GM18858 (cell line): ENCODE measurements around the gene ZDHHC13.

Experiments used
- ATAC-seq: cut with Tn5 transposase; IDR thresholded peaks from one replicate; pipeline ENCODE4 v1.9.1; 2021; ENCODE audit not compliant: unreplicated experiment

The ZDHHC13 gene

DNA sequence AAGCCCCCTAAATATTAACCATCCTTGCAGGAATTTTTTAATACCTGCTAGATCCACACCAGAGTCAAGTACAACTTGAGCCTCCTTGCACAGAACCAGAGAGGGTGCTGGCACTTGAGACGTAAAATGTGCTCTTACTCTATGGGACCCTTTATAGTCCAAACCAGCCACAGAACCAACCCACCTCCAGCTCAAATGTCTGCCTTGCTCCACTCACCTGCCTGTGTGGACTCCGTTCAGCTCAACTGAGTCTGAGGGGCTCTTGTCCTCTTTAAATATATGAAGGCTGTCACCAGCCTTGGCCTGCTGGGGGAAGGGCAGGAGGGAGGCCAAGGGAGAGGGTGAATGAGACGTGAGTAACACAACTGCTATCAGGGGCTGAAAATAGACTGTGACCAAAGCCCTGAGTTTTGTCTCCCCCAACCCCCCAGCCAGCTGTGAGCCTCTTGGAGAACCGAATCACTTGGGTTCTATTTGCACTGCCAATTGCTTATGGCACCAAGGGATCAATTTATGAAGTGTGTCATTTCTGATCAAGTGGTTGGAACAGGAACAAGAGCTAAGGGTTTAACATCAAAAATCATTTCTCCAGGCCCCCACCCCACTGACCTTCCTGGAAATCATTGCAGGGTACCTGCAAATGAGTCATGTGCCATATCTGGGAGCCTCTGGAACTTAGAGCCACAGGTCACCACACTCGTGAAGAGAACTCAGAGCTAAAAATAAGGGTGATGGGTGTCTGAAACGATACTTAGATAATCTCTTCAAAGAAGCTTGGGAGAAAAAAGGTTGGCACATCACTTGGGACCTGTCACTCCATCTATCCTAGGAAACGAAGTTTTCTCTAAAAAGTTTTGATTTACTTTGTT is 85.0 kb downstream of the ZDHHC13 start, which contains the start of gene CSRP3:
CSRP3 (minus strand) TSS at position 247 of the 869 bp plus-strand sequence. CDS start 9,535 bp downstream, outside the sequence.
- ATAC-seq = no peak

- ATAC-seq = no peak
These were observed 87.9 kb downstream of the ZDHHC13 start for GRCh38 chr11:19204836-19205235.

DNA sequence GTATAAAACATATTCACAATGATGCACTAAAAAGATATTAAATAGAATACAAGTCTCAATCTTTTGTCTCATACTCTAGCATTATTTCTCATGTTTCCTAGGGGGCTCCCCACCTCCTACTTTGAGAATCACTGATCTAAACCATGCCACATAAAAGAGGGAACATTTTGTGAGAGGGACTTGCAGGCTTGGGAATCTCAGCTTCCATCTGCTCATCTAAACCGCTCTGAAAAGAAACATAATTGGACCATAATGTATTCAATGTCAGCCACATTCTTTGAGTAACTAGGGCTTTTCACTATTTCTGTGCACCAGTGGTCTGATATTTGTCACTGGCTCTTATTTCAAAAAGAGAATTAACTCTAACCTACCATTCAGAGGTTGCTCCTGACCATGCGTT is 91.2 kb downstream of the ZDHHC13 start:
- no peak for ATAC-seq

DNA sequence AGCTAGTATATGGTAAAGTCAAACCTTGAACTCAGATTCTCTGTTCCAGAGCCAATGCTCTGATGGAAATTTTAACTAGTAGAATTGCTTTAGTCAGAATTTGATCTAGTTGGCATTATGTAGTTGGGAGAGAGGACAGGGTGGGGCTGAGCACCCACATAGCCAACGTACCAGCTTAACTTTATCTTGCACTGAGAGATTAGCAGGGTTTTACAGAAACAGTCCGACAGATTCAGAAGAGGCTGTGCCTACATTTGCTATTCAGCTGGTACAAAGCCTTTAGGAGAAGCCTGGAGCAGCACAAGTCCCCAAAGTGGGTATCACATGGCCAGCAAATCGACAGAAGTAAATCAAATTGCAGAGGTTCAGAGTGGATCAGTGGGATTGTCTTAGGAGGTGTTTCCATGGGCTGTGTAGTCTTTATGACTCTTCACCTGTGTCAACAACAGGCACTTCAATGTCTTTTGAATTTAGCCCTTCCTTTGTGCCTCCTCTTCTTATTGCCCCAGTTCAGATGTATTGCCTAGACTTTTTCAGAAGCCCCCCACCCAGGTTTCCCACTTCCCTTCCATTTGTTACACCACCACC is 92.1 kb downstream of the ZDHHC13 start:
- ATAC-seq = no peak

DNA sequence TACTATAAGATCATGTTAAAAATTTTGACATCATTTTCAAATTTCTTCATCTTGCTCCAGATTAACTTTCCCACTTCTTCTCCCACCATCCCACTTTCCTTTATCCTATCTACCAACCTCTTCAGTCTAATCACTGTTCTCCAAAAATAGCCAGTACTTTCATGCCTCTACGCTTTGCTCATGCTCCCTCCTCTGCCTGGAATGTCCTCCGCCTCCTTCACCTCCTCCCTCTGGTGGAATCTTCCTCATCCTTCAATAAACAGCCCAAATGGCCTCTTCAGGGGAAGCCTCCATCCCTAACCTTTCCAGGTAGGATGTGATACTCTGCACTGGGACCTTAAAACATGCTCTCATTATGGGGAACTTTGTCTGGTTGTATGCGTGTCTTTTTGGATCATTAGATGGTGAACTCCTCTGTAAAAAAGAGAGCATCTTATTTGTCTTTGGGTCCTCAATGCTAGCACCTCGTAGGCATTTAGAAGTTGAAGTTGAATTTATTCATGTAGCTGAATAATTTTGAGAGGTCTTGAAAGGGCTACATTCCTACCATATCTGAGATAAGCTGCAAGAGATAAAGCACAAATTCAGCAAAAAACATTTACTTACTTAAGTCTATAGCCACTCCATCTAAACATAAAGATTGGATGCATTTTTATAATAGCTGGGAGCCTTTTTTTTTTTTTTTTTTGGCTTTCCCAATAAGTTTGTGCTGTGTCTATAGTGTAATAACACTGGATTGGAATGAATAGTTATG is 92.8 kb downstream of the ZDHHC13 start:
- ATAC-seq = no peak

GRCh38 chr11:19216021-19216420 is 99.1 kb downstream of the ZDHHC13 start:
- ATAC-seq = no peak

- ATAC-seq = no peak
These were observed 99.9 kb downstream of the ZDHHC13 start for GRCh38 chr11:19216709-19217374.

- no peak for ATAC-seq
These were observed 101.2 kb downstream of the ZDHHC13 start for GRCh38 chr11:19218216-19218615.

DNA sequence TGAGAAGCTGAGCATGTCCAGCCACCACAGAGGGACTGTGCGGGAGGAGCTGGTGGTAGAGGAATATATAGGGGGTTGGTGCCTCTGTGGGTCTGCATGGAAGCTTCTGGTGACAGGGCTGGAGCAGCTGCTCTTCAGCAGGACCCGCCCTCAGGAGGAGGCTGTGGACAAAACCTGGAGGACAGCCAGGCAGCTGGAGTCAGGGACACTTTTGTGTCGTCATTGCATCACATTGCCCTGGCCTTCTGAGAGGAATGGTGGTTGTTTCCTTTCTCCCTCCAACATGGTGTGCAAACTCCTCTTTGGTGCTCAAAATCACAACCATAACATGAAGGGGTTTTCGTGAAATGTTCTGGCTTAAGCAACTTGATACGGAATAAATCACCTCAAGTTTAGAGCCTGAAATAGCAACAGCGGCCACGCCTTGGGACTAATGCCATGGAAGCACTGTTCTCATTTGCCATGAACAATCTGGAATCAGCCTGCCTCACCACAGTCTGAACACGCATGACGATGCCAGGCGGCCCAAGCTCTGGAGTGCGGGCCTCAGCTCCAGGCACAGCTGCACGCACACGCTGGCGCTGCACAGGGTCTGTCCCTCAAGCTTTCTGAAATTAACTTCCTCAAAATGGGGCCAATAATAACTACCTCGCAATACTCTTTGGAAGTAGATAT is 102.0 kb downstream of the ZDHHC13 start:
- ATAC-seq = no peak

GRCh38 chr11:19220903-19221724 is 104.1 kb downstream of the ZDHHC13 start:
- no peak for ATAC-seq

DNA sequence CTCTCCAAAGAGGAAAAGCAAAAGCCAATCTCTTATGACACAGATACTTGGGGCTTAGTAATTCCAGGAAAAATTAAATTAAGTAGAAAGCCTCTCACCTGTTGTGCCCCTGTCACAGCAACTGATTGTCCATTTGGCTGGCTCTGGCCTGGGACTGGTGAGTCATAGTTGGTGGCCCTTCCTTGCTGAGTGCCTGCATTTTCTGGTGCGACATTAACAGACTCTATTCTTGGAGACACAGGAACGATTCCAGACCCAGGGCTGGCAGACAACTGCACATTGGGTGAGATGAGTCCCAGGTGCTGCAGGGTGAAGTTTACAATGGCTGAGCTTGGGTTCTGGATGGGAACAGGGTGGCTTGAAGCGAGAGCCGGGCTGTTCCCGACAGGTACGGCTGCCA is 108.2 kb downstream of the ZDHHC13 start:
- ATAC-seq = no peak

DNA sequence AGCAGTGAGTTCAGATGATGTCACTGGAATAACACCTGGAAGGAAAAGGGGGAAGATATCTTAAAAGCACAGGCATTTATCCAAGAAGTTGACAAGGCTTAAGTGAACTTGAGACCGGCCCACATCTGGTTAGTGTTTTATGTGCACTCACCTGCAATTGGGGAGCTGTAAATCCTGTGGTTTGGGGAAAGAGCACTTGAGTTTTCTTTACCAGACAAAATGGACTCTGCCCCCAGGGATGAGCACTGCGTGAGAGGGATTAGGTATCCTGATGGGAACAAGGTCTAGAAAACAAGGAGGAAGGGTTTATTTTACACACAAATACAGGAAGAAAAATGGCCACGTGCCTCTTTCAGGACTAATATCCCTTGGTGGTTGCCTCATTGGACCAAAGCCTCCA is 108.6 kb downstream of the ZDHHC13 start:
- ATAC-seq = no peak
